Ecto neural progenitor cell (in vitro differentiated cells): Measurements from ENCODE around the gene SLC17A5.
"Not testable (repeated sequence)": the region's sequence is repeated elsewhere in the genome, so short reads cannot be mapped to it uniquely, and the experiment has no call there.

Experiments
- DNase-seq: peaks from one replicate; pipeline ENCODE4 v3.0.0-alpha.2; 2018; ENCODE audit warnings: low spot score

The SLC17A5 gene

GRCh38 chr6:73565767-73566485, 87.9 kb downstream of the SLC17A5 start:
- no peak for DNase-seq

GRCh38 chr6:73564578-73565345, 89.0 kb downstream of the SLC17A5 start:
- DNase-seq = no peak

- DNase-seq = no peak
Measured at GRCh38 chr6:73562558-73562957, 91.2 kb downstream of the SLC17A5 start.

- DNase-seq = no peak
Measured at GRCh38 chr6:73560853-73561407, 92.9 kb downstream of the SLC17A5 start.

GRCh38 chr6:73560182-73560732, 93.5 kb downstream of the SLC17A5 start:
- no peak for DNase-seq

GRCh38 chr6:73559399-73559794, 94.4 kb downstream of the SLC17A5 start:
- DNase-seq = not testable (repeated sequence)

- DNase-seq = no peak
Measured at GRCh38 chr6:73558624-73559398, 95.0 kb downstream of the SLC17A5 start.

- no peak for DNase-seq
Measured at GRCh38 chr6:73556836-73557235, 97.0 kb downstream of the SLC17A5 start.

- not testable (repeated sequence) for DNase-seq
Measured at GRCh38 chr6:73555380-73555949, 98.3 kb downstream of the SLC17A5 start.

- DNase-seq = not testable (repeated sequence)
Measured at GRCh38 chr6:73551115-73551514, 102.7 kb downstream of the SLC17A5 start.

- DNase-seq = no peak
Measured at GRCh38 chr6:73548458-73549446, 105.0 kb downstream of the SLC17A5 start.

GRCh38 chr6:73547036-73547435, 106.8 kb downstream of the SLC17A5 start:
- DNase-seq = no peak
